ENCODE results near the gene TENM3. TPM values are rescaled to one million over a fixed set of nuclear protein-coding genes. Genes with fewer than 3 reads are reported as not detected.

Gene TENM3
- total RNA-seq, 4 donors from 2014 or later, result 29.8 to 58.5 (median 35.9) TPM

- no peak for TF ChIP-seq CTCF (IDR thresholded peaks at IDR 0.05; ENCODE audit: low read depth)
Measured at GRCh38 chr4:182496408-182496807, 253.2 kb downstream of the TENM3 start.

GRCh38 chr4:182502064-182502463 lies 258.9 kb downstream of the TENM3 start:
- no peak for TF ChIP-seq CTCF (IDR thresholded peaks at IDR 0.05; ENCODE audit: low read depth)

- TF ChIP-seq CTCF (IDR thresholded peaks at IDR 0.05; ENCODE audit: low read depth), result no peak
Measured at GRCh38 chr4:182504463-182504862, 261.3 kb downstream of the TENM3 start.

- TF ChIP-seq CTCF (IDR thresholded peaks at IDR 0.05; ENCODE audit: low read depth), result no peak
Measured at GRCh38 chr4:182507805-182508204, 264.6 kb downstream of the TENM3 start.

- TF ChIP-seq CTCF (IDR thresholded peaks at IDR 0.05; ENCODE audit: low read depth), result no peak
Measured at GRCh38 chr4:182510836-182511235, 267.6 kb downstream of the TENM3 start.

GRCh38 chr4:182513587-182514291 lies 270.5 kb downstream of the TENM3 start:
- no peak for TF ChIP-seq CTCF (IDR thresholded peaks at IDR 0.05; ENCODE audit: low read depth)

- no peak for TF ChIP-seq CTCF (IDR thresholded peaks at IDR 0.05; ENCODE audit: low read depth)
Measured at GRCh38 chr4:182518421-182518820, 275.2 kb downstream of the TENM3 start.
